Activated gamma-delta T cell (primary cell): ENCODE data around the gene ACAP2.
"Not testable (repeated sequence)": the region's sequence is repeated elsewhere in the genome, so short reads cannot be mapped to it uniquely, and the experiment has no call there.

Experiments used
- DNase-seq: peaks from one replicate; lab custom pipeline; 2025; lab: John Stamatoyannopoulos, UW

The ACAP2 gene

GRCh38 chr3:195246581-195246995 lies 196.2 kb downstream of the ACAP2 start:
- no peak for DNase-seq

- DNase-seq, result no peak
Measured at GRCh38 chr3:195245531-195245951, 197.3 kb downstream of the ACAP2 start.

- DNase-seq, result no peak
Measured at GRCh38 chr3:195241592-195242355, 201.0 kb downstream of the ACAP2 start.

- no peak for DNase-seq
Measured at GRCh38 chr3:195240939-195241338, 201.9 kb downstream of the ACAP2 start.

- no peak for DNase-seq
Measured at GRCh38 chr3:195240171-195240701, 202.6 kb downstream of the ACAP2 start.

- DNase-seq, result no peak
Measured at GRCh38 chr3:195239121-195239520, 203.7 kb downstream of the ACAP2 start.

GRCh38 chr3:195238586-195239118 lies 204.2 kb downstream of the ACAP2 start:
- no peak for DNase-seq

GRCh38 chr3:195238081-195238571 lies 204.7 kb downstream of the ACAP2 start:
- no peak for DNase-seq

- DNase-seq, result no peak
Measured at GRCh38 chr3:195236801-195237570, 205.8 kb downstream of the ACAP2 start.

GRCh38 chr3:195236076-195236798 lies 206.6 kb downstream of the ACAP2 start:
- no peak for DNase-seq

GRCh38 chr3:195230244-195230643 lies 212.6 kb downstream of the ACAP2 start:
- no peak for DNase-seq

GRCh38 chr3:195228886-195229285 lies 213.9 kb downstream of the ACAP2 start:
- DNase-seq, result not testable (repeated sequence)

- no peak for DNase-seq
Measured at GRCh38 chr3:195227871-195228270, 214.9 kb downstream of the ACAP2 start.

- DNase-seq, result no peak
Measured at GRCh38 chr3:195226900-195227447, 215.8 kb downstream of the ACAP2 start.

GRCh38 chr3:195226445-195226844 lies 216.4 kb downstream of the ACAP2 start:
- DNase-seq, result no peak

- DNase-seq, result no peak
Measured at GRCh38 chr3:195224980-195225580, 217.7 kb downstream of the ACAP2 start.
